SIG-M5 (cell line): ENCODE measurements around the gene LDB3.

Experiments used
- DNase-seq: peaks from one replicate; lab custom pipeline; 2025; lab: John Stamatoyannopoulos, UW

The LDB3 gene

DNA sequence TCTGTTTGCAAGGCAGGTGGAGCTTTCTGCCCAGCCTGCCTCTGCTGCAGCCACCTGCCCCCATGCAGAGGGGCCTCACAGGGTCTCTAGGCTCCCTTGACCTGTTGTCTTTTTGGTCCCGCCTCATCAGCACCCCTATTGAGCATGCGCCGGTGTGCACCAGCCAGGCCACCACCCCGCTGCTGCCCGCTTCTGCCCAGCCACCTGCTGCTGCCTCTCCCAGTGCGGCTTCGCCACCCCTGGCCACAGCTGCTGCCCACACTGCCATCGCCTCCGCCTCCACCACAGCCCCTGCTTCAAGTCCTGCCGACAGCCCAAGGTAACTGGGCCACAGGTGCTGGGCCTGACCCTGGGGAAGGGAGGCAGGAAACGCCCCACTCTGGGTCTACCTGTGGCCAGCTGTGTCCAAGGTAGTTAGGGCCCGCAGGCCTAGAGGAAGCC is 38.1 kb downstream of the LDB3 start:
- DNase-seq: no peak

DNA sequence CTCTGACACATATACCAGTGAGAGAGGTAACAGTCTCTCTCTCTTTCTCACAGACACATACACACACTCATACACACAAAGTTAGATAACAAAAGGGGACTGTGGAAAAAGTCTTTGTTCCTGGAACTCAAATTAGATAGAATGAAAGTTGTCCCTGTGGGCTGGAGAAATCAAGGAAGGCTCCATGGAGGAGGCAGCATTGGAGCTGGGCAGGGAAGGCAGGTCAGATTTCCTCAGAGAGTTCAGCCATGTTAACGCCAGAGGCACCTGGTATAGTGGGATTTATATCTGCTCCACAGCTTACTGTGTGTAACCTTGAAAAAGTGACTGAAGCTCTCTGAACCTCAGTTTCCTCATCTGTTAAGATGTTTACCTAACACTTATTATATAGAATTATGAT is 38.7 kb downstream of the LDB3 start:
- no peak for DNase-seq

DNA sequence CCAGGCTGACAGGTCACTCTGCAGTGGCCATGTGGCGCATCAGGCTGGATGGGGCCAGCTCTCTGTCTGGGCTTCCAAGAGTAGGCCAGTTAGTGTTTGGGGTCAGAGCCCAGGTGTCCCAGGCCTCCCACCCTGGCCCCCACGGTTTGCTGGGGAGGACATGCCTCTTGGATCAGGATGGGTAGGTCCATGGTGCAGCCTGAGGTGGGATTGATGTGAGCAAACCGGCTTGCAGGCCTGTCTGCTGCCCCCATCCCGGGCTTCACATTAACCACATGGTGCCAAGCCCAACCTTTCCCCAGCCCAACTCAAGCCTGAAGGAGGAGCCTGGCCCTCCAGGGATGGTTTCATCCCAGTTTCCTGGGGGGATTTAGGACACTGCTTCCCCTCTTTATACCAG is 39.2 kb downstream of the LDB3 start:
- no peak for DNase-seq

DNA sequence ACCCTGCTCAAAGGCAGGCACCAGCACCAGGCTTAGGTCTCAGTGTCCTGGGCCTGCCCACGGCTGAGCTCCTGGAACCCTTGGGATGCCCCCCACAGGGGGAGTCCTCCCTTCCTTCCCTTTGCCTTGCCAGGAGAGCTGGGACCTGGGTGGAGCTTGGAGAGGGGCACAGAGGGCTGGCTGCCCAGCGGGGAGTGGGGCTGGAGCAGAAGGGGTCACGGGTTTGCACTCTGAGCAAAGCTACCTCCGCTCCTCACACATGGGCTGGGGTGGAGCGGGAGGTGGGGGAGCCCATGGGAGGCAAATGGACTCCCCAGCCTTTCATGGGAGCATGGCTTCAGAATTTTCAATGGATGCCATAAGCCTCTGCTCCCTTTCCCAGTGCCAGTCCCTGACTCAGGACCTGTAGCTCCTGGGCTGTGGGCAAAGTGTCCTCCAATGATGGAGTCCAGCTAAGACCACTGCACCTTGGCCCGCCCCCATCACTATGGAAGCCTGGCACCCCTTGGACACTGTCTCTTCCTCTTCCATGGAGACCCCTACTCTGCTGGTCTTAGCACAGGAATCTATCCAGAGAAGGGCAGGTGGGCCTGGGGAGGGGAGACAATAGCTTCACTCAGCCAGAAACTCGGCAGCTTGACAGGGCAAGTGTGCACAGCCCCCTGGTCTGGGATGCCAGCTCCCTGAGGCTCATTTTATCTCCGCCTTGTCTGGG is 39.9 kb downstream of the LDB3 start:
- DNase-seq: no peak

DNA sequence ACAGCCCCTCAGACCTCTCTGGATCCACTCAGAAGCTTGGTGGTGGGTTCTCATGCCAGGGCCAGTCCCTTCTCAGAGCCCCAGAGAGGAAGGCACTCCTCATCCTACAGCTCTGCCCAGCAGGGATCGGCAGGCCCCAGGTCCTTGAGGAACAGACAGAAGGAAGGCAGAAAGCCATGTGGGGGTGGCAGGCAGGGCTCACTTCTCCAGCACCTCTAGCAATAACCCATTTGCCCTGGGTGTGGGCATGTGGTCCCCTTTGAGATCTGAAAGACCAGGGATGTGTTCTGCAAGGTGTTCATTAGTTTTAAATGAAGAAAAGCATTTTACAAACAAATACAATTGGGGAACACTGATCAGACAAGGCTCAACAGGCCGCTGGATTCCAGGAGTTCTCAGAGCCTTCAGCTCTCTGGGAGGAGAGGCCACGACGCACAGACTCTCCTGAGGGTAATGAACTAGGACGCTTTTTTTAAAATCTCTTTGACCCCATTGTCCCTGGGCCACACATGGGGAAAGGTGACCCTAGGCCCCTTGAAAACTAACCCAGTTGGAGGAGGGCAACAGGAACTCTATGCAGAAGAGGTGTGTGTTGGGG is 40.6 kb downstream of the LDB3 start:
- no peak for DNase-seq

DNA sequence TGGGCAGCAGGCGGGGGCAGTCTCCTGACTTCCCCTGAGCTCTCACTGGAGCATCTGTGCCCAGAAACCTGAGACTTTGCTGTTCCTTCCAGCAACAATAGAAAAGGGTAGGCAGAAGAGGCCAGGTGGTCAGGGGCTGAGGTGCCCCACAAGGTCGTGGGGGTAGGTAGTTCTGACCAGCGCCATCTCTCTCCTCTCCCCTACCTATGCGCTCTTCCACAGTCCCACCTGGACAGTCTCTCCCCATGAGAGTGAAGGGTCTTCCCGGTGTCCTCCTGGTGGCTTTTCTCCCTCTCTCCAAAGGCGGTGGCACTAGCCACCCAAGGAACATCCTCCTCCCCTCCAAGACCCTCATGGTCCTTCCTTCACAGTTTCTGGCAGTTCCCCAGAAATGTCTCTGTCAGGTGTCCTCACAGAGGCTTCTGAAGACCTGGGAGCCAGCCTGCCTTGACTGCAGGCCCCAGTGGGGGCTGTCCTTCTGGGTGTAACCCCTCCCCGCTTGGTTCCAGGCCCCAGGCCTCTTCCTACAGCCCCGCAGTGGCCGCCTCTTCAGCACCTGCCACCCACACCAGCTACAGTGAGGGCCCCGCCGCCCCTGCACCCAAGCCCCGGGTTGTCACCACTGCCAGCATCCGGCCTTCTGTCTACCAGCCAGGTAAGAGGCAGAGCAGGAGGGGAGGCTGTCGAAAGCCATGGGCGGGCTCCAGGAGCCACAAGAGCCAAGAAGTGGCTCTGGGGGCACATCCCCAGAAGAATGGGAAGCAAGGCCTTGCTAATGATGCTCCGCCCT is 41.3 kb downstream of the LDB3 start:
- DNase-seq: no peak

DNA sequence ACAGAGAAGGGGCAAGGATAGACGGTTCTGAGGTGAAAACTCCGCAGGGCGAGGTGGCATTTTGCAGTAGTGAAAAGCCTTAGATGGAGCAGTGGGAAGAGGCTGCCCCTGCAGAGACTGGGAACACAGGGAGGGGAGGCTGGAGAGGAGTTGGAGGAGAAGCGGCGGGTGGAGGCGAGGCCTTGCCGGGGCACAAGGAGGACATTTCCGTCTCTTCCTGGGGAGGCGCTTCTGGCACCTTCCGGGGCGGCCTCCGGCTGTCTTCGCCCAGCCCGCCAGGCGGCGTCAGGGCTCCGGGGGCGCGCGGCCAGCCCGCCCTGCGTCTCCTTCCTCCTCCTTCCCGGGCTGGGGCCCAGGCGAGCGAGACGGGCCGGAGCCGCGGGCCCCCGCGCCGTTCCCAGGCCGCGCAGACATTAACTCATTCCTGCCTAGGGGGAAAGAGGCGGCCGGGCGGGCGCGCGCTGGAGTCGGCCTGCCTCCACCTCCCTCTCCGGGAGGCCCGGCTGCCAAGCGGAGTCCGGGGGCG is 42.7 kb downstream of the LDB3 start:
- DNase-seq: no peak

DNA sequence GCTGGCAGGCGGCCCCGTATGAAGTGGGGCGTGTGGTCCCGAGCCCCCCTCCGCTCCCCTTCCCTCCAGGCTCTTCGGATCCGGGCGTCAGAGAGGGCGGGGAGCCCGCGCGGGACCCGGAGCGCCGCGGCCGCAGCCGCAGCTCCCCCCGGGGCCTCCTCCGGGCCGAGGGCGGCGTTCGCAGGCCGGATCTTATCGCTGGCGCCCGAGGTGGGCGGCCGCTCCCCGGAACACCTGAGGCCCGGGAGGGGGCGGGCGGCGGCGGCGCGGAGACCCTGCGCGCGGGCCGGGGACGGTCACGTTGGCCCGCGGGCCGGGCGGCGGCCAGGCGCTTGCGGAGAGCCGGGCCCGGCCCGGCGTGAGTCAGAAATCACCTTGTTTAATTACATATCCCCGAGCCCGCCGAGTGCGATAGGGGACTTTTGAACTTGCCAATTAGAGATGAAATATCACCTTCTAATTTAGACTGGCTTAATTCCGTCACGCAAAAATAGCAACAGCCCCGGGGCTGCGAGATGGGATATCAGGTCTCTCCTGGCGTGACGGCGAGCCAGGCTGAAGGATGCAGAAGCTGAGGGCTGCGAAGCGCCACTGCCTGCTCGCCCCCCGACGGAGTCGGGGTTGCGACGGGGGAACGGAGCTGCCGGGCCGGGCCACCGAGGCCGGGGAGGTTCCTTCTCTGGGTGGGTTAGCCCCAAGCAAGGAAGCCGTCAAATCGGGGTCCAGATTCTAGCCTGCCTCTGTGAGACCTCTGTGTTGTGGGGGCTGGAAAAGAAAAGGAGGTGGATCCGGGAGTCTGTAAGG is 43.4 kb downstream of the LDB3 start:
- no peak for DNase-seq

DNA sequence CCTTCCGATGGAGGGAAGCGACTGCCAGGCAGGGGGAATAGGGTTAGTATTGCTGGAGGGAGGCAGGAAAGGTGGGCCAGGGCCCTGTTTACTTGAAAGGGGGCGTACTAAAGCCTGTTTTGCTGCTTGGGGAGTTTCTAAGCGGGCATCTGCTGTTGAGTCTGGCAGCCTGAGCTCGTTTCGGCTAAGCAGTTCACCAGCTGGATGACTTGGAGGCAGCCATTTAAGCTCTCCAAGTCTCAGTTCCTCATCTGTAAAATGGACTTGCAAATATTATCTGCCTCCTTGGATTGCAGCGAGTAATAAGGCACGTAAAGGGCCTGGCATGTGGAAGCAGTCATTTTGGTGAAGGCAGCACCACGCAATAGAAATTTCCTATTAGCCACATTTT is 44.0 kb downstream of the LDB3 start:
- DNase-seq: no peak

DNA sequence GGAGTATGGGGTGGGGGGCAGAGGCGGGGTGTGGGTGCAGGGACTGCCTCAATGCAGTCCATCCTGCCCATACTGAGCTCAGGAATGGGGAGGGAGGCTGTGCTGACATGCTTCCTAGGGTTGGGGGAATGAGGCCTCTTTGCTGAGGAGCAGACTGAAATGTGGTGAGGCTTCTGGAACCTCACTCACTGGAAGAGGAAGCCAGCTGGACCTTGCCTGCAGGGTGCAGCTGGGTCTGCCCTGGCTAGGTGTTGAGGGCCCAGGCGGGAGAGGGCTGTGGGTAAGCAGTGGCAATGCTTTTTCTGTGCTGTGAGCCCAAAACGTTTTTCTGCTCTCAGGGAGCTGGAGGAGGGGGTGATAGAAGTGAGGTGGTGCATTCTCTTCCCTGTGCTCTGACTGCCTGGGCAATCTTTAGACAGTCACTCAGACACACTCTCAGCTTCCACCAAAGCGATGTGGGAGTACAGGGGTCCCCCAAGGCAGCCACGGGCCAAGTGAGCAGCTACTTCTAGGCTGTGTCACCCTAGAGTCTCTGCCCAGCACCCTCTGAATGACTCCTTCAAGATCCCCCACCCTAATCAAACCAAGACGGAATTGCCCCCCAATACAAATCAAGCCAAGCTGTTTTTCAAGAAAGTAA is 47.0 kb downstream of the LDB3 start:
- DNase-seq: no peak

DNA sequence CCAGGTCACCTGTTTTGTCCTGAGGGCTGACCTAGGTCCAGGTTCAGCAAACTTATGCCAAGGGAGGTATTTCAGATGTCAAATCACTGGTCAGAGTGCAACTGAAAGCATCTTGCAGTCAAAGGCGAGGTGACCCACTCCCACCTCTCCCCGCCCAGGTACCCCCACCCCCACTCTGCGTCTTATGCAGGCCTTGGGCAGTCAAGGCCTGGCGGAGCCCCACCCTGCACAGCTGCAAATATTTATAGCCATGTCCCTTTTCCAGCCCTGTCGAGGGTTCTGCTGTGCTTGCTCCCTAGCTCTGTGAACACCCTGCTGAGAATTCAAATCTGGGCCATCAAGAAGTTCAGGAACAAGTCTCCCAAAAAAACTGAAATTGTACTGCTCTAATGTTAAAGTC is 47.5 kb downstream of the LDB3 start:
- DNase-seq: no peak

DNA sequence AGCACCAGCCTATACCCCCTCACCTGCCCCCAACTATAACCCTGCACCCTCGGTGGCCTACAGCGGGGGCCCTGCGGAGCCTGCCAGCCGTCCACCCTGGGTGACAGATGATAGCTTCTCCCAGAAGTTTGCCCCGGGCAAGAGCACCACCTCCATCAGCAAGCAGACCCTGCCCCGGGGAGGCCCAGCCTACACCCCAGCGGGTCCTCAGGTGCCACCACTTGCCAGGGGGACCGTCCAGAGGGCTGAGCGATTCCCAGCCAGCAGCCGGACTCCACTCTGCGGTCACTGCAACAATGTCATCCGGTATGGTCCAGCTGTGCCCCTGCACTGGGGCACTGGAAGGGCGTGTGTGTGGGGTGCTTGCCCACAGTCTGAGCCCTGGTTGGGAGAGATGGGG is 48.2 kb downstream of the LDB3 start:
- DNase-seq: no peak

DNA sequence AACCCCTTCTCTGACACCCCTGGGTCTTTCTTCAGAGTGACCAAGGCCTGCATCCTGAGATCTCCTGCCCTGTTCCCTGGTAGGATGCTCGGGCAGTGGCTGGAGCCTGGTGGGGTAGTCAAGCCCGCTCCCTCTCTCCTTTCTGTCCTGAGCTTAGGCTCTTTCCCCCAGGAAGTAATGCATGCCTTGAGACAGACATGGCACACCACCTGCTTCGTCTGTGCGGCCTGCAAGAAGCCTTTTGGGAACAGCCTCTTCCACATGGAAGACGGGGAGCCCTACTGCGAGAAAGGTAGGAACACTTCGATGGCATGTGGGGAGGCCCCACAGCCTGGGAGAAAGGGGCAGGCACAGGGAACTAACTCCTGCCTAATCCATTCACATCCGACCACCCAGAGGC is 50.2 kb downstream of the LDB3 start:
- no peak for DNase-seq

DNA sequence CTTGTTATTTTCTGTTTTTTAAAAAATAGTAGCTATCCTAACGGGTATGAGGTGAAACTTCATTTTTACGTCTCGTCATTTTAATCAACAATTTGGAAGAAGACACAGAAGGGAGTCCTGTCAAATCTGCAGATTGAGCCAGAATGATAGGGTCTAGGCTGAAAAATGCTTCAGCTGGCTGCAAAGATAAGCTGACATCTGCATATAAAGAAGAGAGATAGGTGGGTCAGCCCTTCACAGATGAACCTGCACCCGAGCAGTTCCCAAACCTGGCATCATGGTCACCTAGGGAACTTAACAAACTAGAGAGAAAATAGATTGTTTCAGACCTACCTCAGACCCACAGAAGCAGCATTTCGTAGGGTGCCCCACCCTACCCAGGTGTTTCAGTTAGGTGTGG is 52.9 kb downstream of the LDB3 start:
- DNase-seq: no peak

DNA sequence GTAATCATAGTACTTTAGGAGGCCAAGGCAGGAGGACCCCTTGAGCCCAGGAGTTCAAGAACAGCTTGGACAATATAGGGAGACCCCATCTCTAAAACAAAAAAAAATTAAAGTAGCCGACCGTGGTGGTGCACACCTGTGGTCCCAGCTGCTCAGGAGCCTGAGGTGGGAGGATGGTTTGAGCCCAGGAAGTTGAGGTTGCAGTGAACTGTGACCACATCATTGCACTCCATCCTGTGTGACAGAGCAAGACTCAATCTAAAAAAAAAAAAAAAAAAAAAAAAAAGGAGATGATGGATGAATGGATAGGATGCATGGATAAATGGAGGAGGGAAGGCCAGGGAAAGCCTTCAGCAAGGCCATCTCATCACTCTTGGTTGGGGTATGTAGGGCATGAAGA is 54.7 kb downstream of the LDB3 start:
- DNase-seq: no peak

DNA sequence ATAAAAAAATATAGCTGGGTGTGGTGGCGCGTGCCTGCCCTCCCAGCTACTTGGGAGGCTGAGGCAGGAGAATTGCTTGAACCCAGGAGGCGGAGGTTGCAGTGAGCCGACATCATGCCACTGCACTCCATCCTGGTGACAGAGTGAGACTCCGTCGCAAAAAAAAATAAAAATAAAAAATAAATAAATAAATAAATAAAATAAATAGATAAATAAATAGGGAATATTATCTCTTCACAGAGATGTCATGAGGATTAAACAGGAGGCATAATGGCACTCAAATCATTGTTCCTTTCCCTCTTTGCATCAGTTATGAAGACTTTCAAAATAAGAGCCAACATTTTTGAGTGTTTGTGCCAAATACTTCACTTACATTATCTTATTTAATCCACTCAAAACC is 56.1 kb downstream of the LDB3 start:
- no peak for DNase-seq

DNA sequence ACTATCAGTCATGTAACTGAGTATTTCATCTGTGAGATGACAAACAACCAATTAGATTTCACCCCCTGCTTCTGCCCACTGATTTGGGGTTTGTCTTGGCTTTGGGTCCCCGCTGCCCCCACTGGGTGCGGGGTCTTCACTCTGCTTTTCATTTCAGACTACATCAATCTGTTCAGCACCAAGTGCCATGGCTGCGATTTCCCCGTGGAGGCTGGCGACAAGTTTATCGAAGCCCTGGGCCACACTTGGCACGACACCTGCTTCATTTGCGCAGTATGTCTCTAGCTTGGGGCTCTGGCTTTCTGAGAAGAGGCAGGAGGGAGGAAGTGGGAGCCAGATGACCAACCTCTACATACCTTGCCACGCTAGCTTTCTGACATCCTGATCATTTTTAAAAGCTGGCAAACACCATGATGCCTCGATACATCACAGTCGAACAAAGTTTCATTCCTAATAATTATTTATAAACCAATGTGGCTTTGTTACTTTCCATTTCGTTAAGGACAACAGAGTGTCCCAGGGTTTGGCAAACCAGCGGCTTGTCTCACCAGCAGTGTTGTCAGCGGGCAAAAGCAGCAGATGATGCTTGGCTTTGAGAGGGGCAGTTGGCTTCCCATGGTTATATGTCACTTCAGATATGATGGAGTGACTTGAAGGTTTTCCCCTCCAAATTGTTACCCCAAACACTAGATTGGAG is 57.8 kb downstream of the LDB3 start:
- no peak for DNase-seq

DNA sequence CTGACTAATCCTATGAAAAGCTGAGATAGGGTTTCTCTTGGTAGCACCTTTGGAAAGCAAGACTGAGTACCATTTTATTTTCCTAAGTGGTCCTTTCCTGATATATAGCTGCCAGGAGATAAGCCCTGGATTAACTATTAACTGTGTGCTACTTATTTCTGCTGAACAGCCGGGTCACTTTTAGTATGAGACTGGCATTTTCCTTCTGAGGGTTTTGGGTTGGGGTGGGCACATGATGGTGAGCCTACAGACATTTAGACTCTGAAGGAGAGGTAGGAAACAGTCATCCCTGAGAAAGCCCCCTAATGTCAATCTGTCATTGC is 58.3 kb downstream of the LDB3 start:
- DNase-seq: no peak

DNA sequence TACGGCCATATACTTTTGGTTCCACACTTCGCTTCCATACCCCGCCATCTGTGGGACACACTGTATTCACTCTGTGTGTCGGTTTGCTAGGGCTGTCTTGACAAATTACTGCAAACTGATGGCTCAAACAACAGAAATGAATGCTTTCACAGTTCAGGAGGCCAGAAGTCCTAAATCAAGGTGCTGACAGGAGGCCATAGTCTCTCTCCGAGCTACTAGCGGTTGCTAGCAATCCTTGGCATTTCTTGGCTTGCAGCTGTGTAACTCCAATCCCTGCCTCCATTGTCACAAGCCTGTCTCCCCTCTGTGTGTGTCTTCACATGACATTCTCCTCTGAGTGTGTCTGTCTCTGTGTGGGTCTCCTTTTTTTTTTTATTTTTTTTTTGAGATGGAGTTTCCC is 59.2 kb downstream of the LDB3 start:
- no peak for DNase-seq

DNA sequence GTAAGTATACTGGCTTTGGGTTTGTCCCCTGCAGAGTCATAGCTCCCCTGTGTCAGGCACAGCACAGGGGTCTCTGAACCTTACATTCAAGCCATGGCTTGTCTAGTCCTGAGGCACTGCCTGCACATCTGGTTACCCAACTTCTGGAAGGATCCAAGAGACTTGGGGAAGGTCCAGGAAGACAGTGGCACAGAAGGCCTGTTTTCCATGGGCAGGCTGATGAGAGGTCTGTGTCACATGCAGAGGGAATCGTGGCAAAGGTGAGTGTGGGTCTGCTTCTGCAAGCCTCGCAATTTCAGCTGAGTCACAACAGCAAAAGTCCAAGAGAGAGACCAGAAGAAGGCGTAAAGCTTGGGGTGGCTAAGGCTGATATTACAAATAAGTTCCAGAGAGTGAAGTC is 59.7 kb downstream of the LDB3 start:
- DNase-seq: no peak

DNA sequence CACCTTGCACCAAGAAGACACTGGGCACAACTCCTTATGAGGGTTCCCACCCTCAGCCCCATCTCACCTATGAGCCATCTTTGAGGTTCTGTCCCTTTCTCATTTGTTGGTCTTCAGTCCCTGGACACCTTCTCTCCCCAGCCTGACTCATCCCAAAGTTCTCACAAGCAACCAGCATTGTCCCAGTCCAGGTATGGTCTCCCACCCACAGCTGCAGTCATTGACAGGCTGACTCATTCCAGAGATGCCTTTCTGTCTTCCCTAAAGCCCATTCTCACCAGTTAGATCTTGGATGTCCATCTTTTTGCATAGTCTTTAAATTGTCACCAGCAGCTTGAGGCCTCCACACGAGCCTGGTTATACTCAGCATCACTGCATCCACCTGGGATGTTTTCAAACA is 61.4 kb downstream of the LDB3 start:
- DNase-seq: no peak
